ENCODE measurements around the gene ZNF765.
"Not testable (repeated sequence)": the region's sequence is repeated elsewhere in the genome, so short reads cannot be mapped to it uniquely, and the experiment has no call there.

ZNF765 gene

GRCh38 chr19:53424968-53425597, 30.1 kb downstream of the ZNF765 start:
- H3K4me3 ChIP-seq (ENCODE audit: low read depth, low read length) = no peak overlapping the region
- TF ChIP-seq CTCF (IDR thresholded peaks at IDR 0.05; ENCODE audit: control insufficient read depth, extremely low read depth, insufficient read depth) = peak; percentile 98
- peak; percentile 36 for DNase-seq (ENCODE audit: low read depth)

DNA sequence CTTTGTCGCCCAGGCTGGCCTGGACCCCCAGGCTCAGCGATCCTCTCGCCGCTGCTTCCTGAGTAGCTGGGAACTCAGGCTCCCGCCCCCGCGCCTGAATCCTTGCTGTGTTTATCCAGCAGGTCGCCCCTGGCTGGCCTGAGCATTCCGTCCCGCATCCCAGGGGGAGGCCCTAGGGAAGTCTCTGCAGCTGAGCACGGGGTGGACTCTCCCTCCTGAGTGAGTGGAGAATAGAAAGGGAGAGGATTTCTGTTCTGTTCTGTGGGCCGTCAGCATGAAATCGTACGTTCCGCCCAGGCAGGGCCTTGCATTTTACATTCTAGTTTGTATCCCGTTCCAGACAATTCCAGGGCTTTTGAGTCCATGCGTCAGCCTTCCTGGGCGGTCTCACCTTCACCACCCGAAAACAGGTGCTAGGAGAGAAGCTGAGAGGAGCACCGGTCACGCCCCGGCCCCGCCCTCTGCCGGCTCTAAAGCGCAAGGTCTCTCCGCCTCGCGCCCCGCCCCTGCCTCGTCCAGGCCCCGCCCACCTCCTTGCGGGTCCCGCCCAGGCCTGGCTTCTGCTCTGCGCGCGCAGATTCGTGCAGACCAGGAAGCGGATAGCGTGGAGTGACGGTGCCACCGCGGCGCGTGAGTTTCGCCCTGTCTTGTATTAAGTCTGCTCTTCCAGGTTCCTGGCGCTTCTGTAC, 36.6 kb downstream of the ZNF765 start, which contains the start of gene ZNF761:
Gene ZNF761, plus strand, starts transcription at position 586 of the 689 bp plus-strand sequence. CDS start 15,285 bp downstream, outside the sequence.
- peak; percentile 88 for DNase-seq (ENCODE audit: low read depth)
- peak within 1 kb of the TSS; percentile 80 for H3K4me3 ChIP-seq (ENCODE audit: low read depth, low read length)
- no peak for TF ChIP-seq CTCF (IDR thresholded peaks at IDR 0.05; ENCODE audit: control insufficient read depth, extremely low read depth, insufficient read depth)

- peak overlapping the region; percentile 80 for H3K4me3 ChIP-seq (ENCODE audit: low read depth, low read length)
- TF ChIP-seq CTCF (IDR thresholded peaks at IDR 0.05; ENCODE audit: control insufficient read depth, extremely low read depth, insufficient read depth) = no peak
- DNase-seq (ENCODE audit: low read depth) = no peak
These were observed 37.2 kb downstream of the ZNF765 start for GRCh38 chr19:53432088-53432661.

DNA sequence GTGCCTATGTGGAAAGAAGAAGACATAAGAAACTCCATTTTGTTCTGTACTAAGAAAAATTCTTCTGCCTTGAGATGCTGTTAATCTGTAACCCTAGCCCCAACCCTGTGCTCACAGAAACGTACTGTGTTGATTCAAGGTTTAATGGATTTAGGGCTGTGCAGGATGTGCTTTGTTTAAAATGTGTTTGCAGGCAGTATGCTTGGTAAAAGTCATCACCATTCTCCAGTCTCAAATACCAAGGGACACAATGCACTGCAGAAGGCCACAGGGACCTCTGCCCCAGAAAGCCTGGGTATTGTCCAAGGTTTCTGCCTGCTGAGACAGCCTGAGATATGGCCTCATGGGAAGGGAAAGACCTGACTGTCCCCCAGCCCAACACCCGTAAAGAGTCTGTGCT, 48.9 kb downstream of the ZNF765 start:
- H3K4me3 ChIP-seq (ENCODE audit: low read depth, low read length); DNase-seq (ENCODE audit: low read depth): not testable (repeated sequence)

GRCh38 chr19:53447196-53447595, 52.2 kb downstream of the ZNF765 start:
- H3K4me3 ChIP-seq (ENCODE audit: low read depth, low read length); DNase-seq (ENCODE audit: low read depth): not testable (repeated sequence)

GRCh38 chr19:53455828-53456227, 60.9 kb downstream of the ZNF765 start:
- H3K4me3 ChIP-seq (ENCODE audit: low read depth, low read length) = no peak overlapping the region
- DNase-seq (ENCODE audit: low read depth) = no peak
- no peak for TF ChIP-seq CTCF (IDR thresholded peaks at IDR 0.05; ENCODE audit: control insufficient read depth, extremely low read depth, insufficient read depth)

DNA sequence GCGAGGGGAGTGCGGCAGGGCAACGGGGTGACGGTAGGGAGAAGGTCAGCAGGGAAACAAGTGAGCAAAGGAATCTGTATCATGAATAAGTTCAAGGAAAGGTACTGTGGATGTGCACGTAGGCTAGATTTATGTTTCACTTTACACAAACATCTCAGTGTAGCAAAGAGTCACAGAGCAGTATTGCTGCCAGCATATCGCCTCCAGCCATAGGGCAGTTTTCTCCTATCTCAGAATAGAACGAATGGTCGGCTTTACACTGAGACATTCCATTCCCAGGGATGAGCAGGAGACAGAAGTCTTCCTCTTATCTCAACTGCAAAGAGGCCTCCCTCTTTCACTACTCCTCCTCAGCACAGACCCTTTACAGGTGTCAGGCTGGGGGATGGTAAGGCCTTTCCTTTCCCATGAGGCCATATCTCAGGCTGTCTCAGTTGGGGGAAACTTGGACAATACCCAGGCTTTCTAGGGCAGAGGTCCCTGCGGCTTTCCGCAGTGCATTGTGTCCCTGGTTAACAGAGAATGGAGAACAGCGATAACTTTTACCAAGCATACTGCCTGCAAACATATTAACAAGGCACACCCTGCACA, 65.3 kb downstream of the ZNF765 start:
- not testable (repeated sequence) for DNase-seq (ENCODE audit: low read depth); H3K4me3 ChIP-seq (ENCODE audit: low read depth, low read length)

DNA sequence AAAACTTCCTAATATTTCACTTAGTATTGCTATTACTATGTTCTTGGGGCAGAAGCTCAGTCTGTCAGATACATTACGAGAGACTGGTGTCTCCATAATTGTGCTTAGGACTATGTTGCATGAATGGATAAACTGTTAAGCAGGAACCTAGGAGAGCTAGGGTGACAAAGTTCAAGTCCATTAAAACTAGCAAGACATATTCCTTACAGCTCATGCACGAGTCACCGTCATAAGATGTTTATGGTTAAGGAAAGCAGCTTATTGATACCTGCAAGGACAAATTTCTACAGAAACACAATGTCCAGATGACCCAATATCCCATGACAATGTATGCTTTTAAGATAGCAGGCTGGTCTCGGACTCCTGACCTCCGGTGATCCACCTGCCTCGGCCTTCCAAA, 66.9 kb downstream of the ZNF765 start:
- TF ChIP-seq CTCF (IDR thresholded peaks at IDR 0.05; ENCODE audit: control insufficient read depth, extremely low read depth, insufficient read depth) = no peak
- no peak overlapping the region for H3K4me3 ChIP-seq (ENCODE audit: low read depth, low read length)
- DNase-seq (ENCODE audit: low read depth) = no peak
